Gastroesophageal sphincter (tissue), 4 donors: Measurements from ENCODE around the gene HJV. TPM values are rescaled to one million over a fixed set of nuclear protein-coding genes. Genes with fewer than 3 reads are reported as not detected.
A peak's percentile ranks its signal among the peaks of the same experiment; 100 is the strongest.

Experiments used
- ATAC-seq: fragments of 150-250 bp; one replicate; pipeline ENCODE4 v1.9.1; 2016; ENCODE audit warnings: mild to moderate bottlenecking, moderate library complexity
- H3K27ac ChIP-seq, 4 donors: fragments of 200-600 bp; sonication (generic) in 3 of 4; 1 replicate in 3 of 4; 2 replicates in 1 of 4; pipeline ENCODE4 v1.5.1; 2016 to 2019
- H3K27me3 ChIP-seq: fragments of 200-600 bp; sonication (generic); one replicate; pipeline ENCODE4 v1.5.1; 2019
- H3K36me3 ChIP-seq, 2 donors: fragments of 200-600 bp; sonication (generic); one replicate each; pipeline ENCODE4 v1.5.1; 2019; ENCODE audit warnings: control low read depth in 1 of 2
- H3K4me1 ChIP-seq, 3 donors: fragments of 200-600 bp; sonication (generic); 1 replicate in 2 of 3; 2 replicates in 1 of 3; pipeline ENCODE4 v1.5.1; 2016 to 2019; ENCODE audit warnings: control low read depth in 2 of 3
- H3K4me3 ChIP-seq, 2 donors: fragments of 200-600 bp; sonication (generic); one replicate each; pipeline ENCODE4 v1.5.1; 2019; ENCODE audit warnings: mild to moderate bottlenecking in 1 of 2, moderate library complexity in 1 of 2
- H3K9me3 ChIP-seq, 3 donors: fragments of 200-600 bp; sonication (generic); one replicate each; pipeline ENCODE4 v1.5.1; 2017 to 2019; ENCODE audit warnings: control low read depth in 2 of 3
- CTCF ChIP-seq, 4 experiments: fragments of 200-600 bp in 2 of 4; fragments of 450-650 bp in 2 of 4; sonication (generic) in 1 of 4; IDR thresholded peaks; one replicate each; pipeline ENCODE4 v1.5.1; 2017 to 2019; ENCODE audit warnings: antibody characterized with exemption in 4 of 4, mild to moderate bottlenecking in 2 of 4, moderate library complexity in 2 of 4
- EP300 ChIP-seq: sonication (generic); formaldehyde crosslinking; IDR thresholded peaks from one replicate; pipeline ENCODE4 v1.6.1; 2017; ENCODE audit warnings: antibody characterized with exemption, mild to moderate bottlenecking
- POLR2A ChIP-seq, 2 donors: fragments of 450-650 bp; IDR thresholded peaks; one replicate each; pipeline ENCODE4 v1.6.1; 2017; ENCODE audit warnings: antibody characterized with exemption in 2 of 2, mild to moderate bottlenecking in 2 of 2, moderate library complexity in 1 of 2
- POLR2AphosphoS5 ChIP-seq: sonication (generic); formaldehyde crosslinking; IDR thresholded peaks from one replicate; pipeline ENCODE4 v1.6.1; 2017; ENCODE audit warnings: antibody characterized with exemption
- WGBS, 2 donors: methylation state at CpG; one replicate each; pipeline ENCODE4 v1.1.5; 2018; ENCODE audit warnings: low coverage in 1 of 2; 5-methylcytosine and 5-hydroxymethylcytosine counted together
- total RNA-seq, 4 donors: library from RNA; depleted of rRNA; stranded (reverse); fragments of >200 nt; gene quantifications; one replicate each; pipeline ENCODE4 v1.1.0, GENCODE V29; 2016

Gene HJV
- total RNA-seq, 4 donors from 2014 or later = 0.77 TPM; not detected in 3

- peaks cover 0 to 16% (median 8%) of the 10 kb centered on the region in 3 donors for H3K4me1 ChIP-seq
- no peak overlapping the region for H3K27ac ChIP-seq
- 68 to 81% methylated on average over 2 to 7 of the region's 7 CpGs for WGBS, 2 donors
- ATAC-seq = no peak
- peaks cover 53% of the 10 kb centered on the region for H3K27me3 ChIP-seq
- TF ChIP-seq CTCF (IDR thresholded peaks at IDR 0.05) (no peak), POLR2A (IDR thresholded peaks at IDR 0.05) (no peak), EP300 (no peak), POLR2AphosphoS5 (no peak)
- no peaks in the 10 kb centered on the region for H3K36me3 ChIP-seq
- no peak overlapping the region for H3K4me3 ChIP-seq
- no peaks in the 10 kb centered on the region for H3K9me3 ChIP-seq
Observed at GRCh38 chr1:146022403-146023127, 1.0 kb upstream of the HJV start.

- no peak overlapping the region for H3K27ac ChIP-seq
- no peak for ATAC-seq
- peaks cover 0 to 16% (median 8%) of the 10 kb centered on the region in 3 donors for H3K4me1 ChIP-seq
- H3K27me3 ChIP-seq = peaks cover 53% of the 10 kb centered on the region
- TF ChIP-seq POLR2AphosphoS5 = no peak
- no peak for TF ChIP-seq POLR2A (IDR thresholded peaks at IDR 0.05)
- no peak for TF ChIP-seq EP300
- no peak for TF ChIP-seq CTCF (IDR thresholded peaks at IDR 0.05)
- WGBS, 2 donors = 25 to 43% methylated on average over 1 of the region's 1 CpG
- no peaks in the 10 kb centered on the region for H3K36me3 ChIP-seq
- no peak overlapping the region for H3K4me3 ChIP-seq
- H3K9me3 ChIP-seq = no peaks in the 10 kb centered on the region
Observed at GRCh38 chr1:146021050-146021445, 487 bp downstream of the HJV start.

- Histone ChIP-seq H3K36me3 (no peaks in the 10 kb centered on the region), H3K4me1 (peaks cover 0 to 16% (median 8%) of the 10 kb centered on the region in 3 donors), H3K27ac (no peak overlapping the region), H3K9me3 (no peaks in the 10 kb centered on the region), H3K27me3 (peaks cover 53% of the 10 kb centered on the region), H3K4me3 (no peak overlapping the region)
- WGBS, 2 donors = 67 to 95% methylated on average over 1 to 2 of the region's 4 CpGs
- ATAC-seq = no peak
- TF ChIP-seq POLR2AphosphoS5 = no peak
- TF ChIP-seq CTCF (IDR thresholded peaks at IDR 0.05) = no peak
- no peak for TF ChIP-seq POLR2A (IDR thresholded peaks at IDR 0.05)
- TF ChIP-seq EP300 = no peak
Observed at GRCh38 chr1:146020058-146021049, 1.2 kb downstream of the HJV start.

- Histone ChIP-seq H3K4me1 (peaks cover 0 to 16% (median 8%) of the 10 kb centered on the region in 3 donors), H3K27ac (no peak overlapping the region), H3K27me3 (peaks cover 46% of the 10 kb centered on the region), H3K9me3 (no peaks in the 10 kb centered on the region), H3K36me3 (no peaks in the 10 kb centered on the region), H3K4me3 (peak overlapping the region in 1 of 2 donors; percentile 39)
- WGBS, 2 donors = 22 to 37% methylated on average over 10 to 26 of the region's 43 CpGs
- TF ChIP-seq EP300 = no peak
- no peak for ATAC-seq
Observed at GRCh38 chr1:146019231-146020057, 2.1 kb downstream of the HJV start.

- no peak for ATAC-seq
- Histone ChIP-seq H3K27ac (no peak overlapping the region), H3K4me1 (peaks cover 0 to 20% (median 8%) of the 10 kb centered on the region in 3 donors), H3K36me3 (no peaks in the 10 kb centered on the region), H3K4me3 (no peak overlapping the region), H3K27me3 (peaks cover 32% of the 10 kb centered on the region), H3K9me3 (no peaks in the 10 kb centered on the region)
- 41 to 53% methylated on average over 1 of the region's 1 CpG for WGBS, 2 donors
- TF ChIP-seq EP300 (no peak), POLR2AphosphoS5 (no peak), POLR2A (IDR thresholded peaks at IDR 0.05) (no peak), CTCF (IDR thresholded peaks at IDR 0.05) (no peak)
Observed at GRCh38 chr1:146016891-146017290, 4.6 kb downstream of the HJV start.
